Measurements from ENCODE around the gene ANKRD55. TPM values are rescaled to one million over a fixed set of nuclear protein-coding genes. Genes with fewer than 3 reads are reported as not detected.

The ANKRD55 gene
- total and polyA plus RNA-seq, 10 donors, result 0.42 to 9.0 (median 2.3) TPM

DNA sequence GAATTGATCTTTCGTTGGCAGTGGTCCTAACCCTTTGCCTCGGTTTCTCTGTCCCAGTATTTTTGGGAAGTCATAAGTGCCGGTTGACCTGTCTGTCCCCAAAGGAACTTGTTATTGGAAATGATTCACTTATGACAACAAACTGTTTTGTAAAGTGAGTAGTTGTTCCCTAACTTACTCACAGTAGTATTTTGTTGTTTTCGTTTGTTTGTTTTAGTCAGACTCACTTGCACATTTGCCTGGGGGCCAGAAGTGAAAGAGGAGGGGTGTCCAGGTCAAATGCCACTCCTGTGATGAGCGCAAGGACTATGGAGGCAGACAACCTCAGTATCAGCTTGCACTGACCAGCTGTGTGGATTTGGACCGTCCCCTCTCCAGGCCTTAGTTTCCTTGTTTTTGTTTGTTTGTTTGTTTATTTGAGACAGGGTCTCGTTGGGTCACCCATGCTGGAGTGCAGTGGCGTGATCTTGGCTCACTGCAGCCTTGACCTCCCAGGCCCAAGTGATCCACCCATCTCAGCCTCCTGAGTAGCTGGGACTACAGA is 47.3 kb downstream of the ANKRD55 start:
- no peaks in the 10 kb centered on the region for H3K27me3 ChIP-seq (replicated peaks in 1 of 7)
- TF ChIP-seq, protein P1, sequence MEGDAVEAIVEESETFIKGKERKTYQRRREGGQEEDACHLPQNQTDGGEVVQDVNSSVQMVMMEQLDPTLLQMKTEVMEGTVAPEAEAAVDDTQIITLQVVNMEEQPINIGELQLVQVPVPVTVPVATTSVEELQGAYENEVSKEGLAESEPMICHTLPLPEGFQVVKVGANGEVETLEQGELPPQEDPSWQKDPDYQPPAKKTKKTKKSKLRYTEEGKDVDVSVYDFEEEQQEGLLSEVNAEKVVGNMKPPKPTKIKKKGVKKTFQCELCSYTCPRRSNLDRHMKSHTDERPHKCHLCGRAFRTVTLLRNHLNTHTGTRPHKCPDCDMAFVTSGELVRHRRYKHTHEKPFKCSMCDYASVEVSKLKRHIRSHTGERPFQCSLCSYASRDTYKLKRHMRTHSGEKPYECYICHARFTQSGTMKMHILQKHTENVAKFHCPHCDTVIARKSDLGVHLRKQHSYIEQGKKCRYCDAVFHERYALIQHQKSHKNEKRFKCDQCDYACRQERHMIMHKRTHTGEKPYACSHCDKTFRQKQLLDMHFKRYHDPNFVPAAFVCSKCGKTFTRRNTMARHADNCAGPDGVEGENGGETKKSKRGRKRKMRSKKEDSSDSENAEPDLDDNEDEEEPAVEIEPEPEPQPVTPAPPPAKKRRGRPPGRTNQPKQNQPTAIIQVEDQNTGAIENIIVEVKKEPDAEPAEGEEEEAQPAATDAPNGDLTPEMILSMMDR (IDR thresholded peaks at IDR 0.05 in 8 of 11, conservative IDR thresholded peaks at IDR 0.05 in 3 of 11), result no peak
- TF ChIP-seq POLR2AphosphoS5 (IDR thresholded peaks at IDR 0.05) (no peak), POLR2A (IDR thresholded peaks at IDR 0.05) (no peak)
- WGBS, 5 donors, result 77 to 88% (median 85%) methylated on average over 8 of the region's 8 CpGs
- H3K4me3 ChIP-seq, result no peak overlapping the region
- no peaks in the 10 kb centered on the region for H3K9me3 ChIP-seq
- peaks cover 0 to 10% (median 7%) of the 10 kb centered on the region in 6 donors for H3K4me1 ChIP-seq
- DNase-seq, result no peak
- intact Hi-C loops (cut with DNase I; ENCODE audit: low total_unique reads), result no loop called here
- no peak overlapping the region for H3K27ac ChIP-seq
- H3K36me3 ChIP-seq, result no peaks in the 10 kb centered on the region

DNA sequence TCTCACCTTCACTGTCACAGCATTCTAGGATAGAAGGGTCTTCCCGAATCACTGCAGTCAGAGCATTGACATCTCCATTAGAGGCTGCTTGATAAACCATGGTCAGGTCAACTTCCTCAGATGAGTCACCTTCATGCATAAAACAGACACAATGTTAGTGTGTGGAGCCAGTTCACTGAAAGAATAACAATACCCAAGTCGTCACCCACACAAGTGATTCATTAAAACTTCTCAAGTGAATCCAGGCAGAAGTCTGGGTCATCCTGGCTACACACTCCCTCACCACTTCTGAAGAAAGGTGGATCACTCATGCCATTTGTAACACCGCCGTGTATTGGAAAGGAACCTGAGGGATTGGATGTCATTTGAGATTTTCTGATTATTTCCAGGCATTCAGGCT is 49.6 kb downstream of the ANKRD55 start:
- 65 to 92% (median 75%) methylated on average over 4 of the region's 4 CpGs for whole genome bisulfite sequencing, 5 donors
- TF ChIP-seq, protein P1 (IDR thresholded peaks at IDR 0.05 in 8 of 11, conservative IDR thresholded peaks at IDR 0.05 in 3 of 11), result no peak
- TF ChIP-seq POLR2AphosphoS5 (IDR thresholded peaks at IDR 0.05) (no peak), POLR2A (IDR thresholded peaks at IDR 0.05) (no peak)

DNA sequence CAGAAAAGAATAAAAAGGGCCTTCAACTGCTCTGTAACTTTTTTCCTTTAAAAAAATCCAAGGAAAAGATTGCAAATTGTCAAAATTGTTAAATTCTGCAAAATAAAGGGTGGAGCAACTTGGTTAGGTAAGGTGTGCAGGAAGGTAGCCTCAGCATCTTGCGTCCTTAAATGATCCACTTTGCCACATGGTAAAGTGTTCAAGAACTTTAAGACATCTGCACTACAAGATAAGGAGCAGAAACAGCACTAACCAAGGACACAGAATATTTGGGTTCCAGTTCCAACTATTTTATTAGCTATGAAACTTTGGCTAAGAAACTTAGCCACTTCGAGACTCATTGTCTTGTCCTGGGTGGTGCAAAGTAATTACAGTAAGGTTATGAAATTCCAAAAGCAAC is 53.7 kb downstream of the ANKRD55 start:
- intact Hi-C loops (cut with DNase I; ENCODE audit: low total_unique reads), result no loop called here

More for the DNA sequence above, 49.6 kb downstream of the ANKRD55 start:
- Histone ChIP-seq H3K4me3 (no peak overlapping the region), H3K4me1 (peaks cover 0 to 4% (median 0%) of the 10 kb centered on the region in 6 donors), H3K27me3 (replicated peaks in 1 of 7) (no peaks in the 10 kb centered on the region), H3K27ac (no peak overlapping the region), H3K9me3 (no peaks in the 10 kb centered on the region), H3K36me3 (no peaks in the 10 kb centered on the region)
- DNase-seq, result no peak
- intact Hi-C loops (cut with DNase I; ENCODE audit: low total_unique reads), result no loop called here

DNA sequence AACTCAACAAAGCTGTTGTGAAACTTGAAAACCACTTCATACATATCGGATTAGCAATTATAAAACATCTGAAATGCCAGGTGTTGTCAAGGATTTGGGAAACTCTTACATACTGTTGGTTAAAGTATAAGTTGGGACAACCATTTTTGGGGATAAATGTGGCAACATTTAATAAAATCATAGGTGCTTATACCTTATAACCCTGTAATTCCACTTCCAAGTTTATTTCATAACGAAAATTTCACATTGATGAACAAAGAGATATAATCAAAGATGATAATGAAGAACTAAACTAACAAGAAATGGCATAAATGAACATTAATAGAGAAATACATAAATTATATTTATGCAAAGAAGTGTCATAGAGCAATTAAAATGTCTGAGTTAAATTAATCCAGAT is 54.3 kb downstream of the ANKRD55 start:
- no peak for DNase-seq
- Histone ChIP-seq H3K9me3 (no peaks in the 10 kb centered on the region), H3K4me3 (no peak overlapping the region), H3K4me1 (peaks cover 10 to 44% (median 26%) of the 10 kb centered on the region in 6 donors), H3K36me3 (no peaks in the 10 kb centered on the region), H3K27me3 (replicated peaks in 1 of 7) (no peaks in the 10 kb centered on the region), H3K27ac (no peak overlapping the region)
- 73 to 91% (median 79%) methylated on average over 2 of the region's 2 CpGs for WGBS, 5 donors
- TF ChIP-seq, protein P1 (IDR thresholded peaks at IDR 0.05 in 8 of 11, conservative IDR thresholded peaks at IDR 0.05 in 3 of 11), result no peak
- TF ChIP-seq POLR2AphosphoS5 (IDR thresholded peaks at IDR 0.05) (no peak), POLR2A (IDR thresholded peaks at IDR 0.05) (no peak)
- intact Hi-C loops (cut with DNase I; ENCODE audit: low total_unique reads), result no loop called here

More for the DNA sequence above, 53.7 kb downstream of the ANKRD55 start:
- WGBS, 5 donors, result 77 to 90% (median 84%) methylated on average over 2 of the region's 2 CpGs
- H3K4me1 ChIP-seq, result peaks cover 10 to 38% (median 26%) of the 10 kb centered on the region in 6 donors
- H3K36me3 ChIP-seq, result no peaks in the 10 kb centered on the region
- H3K4me3 ChIP-seq, result no peak overlapping the region
- DNase-seq, result no peak
- H3K27ac ChIP-seq, result no peak overlapping the region
- no peak for TF ChIP-seq POLR2AphosphoS5 (IDR thresholded peaks at IDR 0.05)
- TF ChIP-seq, protein P1 (IDR thresholded peaks at IDR 0.05 in 8 of 11, conservative IDR thresholded peaks at IDR 0.05 in 3 of 11), result no peak
- TF ChIP-seq POLR2A (IDR thresholded peaks at IDR 0.05), result no peak
- no peaks in the 10 kb centered on the region for H3K27me3 ChIP-seq (replicated peaks in 1 of 7)
- no peaks in the 10 kb centered on the region for H3K9me3 ChIP-seq
